HAP-1 (cell line): ENCODE results near the gene TRUB1.
"Not testable (repeated sequence)": the region's sequence is repeated elsewhere in the genome, so short reads cannot be mapped to it uniquely, and the experiment has no call there.

Source experiments
- DNase-seq, 2 experiments: peaks; one replicate each; pipeline ENCODE4 v3.0.0-alpha.2; 2016 to 2020; ENCODE audit warnings: low spot score in 2 of 2
- H3K27me3 ChIP-seq: fragments of 250-450 bp; sonication (Bioruptor Pico); 2 replicates; pipeline ENCODE4 v1.5.1; 2020; ENCODE audit warnings: low read depth, mild to moderate bottlenecking, moderate library complexity
- H3K36me3 ChIP-seq: fragments of 250-450 bp; sonication (Bioruptor Pico); replicated peaks from 2 replicates; pipeline ENCODE4 v1.5.1; 2020; ENCODE audit warnings: mild to moderate bottlenecking
- H3K4me1 ChIP-seq: fragments of 250-450 bp; sonication (Bioruptor Pico); 2 replicates; pipeline ENCODE4 v1.5.1; 2020; ENCODE audit warnings: mild to moderate bottlenecking
- H3K4me3 ChIP-seq: fragments of 250-450 bp; sonication (Bioruptor Pico); 2 replicates; pipeline ENCODE4 v1.5.1; 2020; ENCODE audit warnings: mild to moderate bottlenecking, moderate library complexity
- H3K9me3 ChIP-seq: fragments of 250-450 bp; sonication (Bioruptor Pico); 2 replicates; pipeline ENCODE4 v1.5.1; 2020; ENCODE audit warnings: mild to moderate bottlenecking, moderate library complexity
- in situ Hi-C: fragments of 300-500 bp; cut with MboI; formaldehyde crosslinking; loops from 3 replicates; pipeline ENCODE4 v1.14.3; 2020; ENCODE audit warnings: low sequenced_read_pairs, inconsistent platforms, mixed read lengths

Gene TRUB1

DNA sequence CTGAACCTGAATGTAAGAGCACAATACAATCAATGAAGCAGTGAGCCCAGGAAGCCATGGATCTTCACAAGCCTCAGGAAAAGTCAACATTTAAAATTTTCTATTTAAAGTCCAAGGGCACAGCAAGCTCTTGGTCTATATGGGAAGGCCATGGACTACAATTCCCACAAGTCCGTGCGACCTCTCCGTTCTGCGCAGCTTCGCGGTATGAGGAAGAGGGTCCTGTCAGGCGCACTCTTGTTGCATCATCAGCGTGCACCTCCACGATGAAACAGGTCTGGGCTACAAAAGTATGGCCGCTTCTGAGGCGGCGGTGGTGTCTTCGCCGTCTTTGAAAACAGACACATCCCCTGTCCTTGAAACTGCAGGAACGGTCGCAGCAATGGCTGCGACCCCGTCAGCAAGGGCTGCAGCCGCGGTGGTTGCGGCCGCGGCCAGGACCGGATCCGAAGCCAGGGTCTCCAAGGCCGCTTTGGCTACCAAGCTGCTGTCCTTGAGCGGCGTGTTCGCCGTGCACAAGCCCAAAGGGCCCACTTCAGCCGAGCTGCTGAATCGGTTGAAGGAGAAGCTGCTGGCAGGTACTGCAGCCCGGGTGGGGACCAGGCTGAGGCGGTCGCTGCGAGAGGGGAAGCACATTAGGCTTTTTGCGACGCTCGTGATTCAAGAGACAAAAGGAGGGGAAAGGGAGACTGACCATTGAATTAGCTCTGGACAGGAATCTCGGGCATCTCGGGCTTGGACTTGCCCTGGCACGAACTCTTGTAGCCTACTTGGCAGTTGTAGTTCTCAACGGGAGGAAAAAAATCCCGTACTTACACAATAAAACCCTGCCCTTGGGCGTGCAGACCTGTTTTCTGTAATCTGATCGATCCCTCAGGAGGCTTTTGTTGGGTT lies at the start of gene TRUB1:
TRUB1 (plus strand) TSS at position 234 of the 894 bp plus-strand sequence; CDS start at position 293, 59 bp downstream.
- Histone ChIP-seq H3K36me3 (peaks cover 6% of the 10 kb centered on the region), H3K4me3 (peak within 1 kb of the TSS; percentile 92), H3K27me3 (no peaks in the 10 kb centered on the region), H3K9me3 (no peaks in the 10 kb centered on the region), H3K4me1 (peaks cover 10% of the 10 kb centered on the region)
- in situ Hi-C loops, result no loop called here
- DNase-seq, result peak; percentile 91 to 93

DNA sequence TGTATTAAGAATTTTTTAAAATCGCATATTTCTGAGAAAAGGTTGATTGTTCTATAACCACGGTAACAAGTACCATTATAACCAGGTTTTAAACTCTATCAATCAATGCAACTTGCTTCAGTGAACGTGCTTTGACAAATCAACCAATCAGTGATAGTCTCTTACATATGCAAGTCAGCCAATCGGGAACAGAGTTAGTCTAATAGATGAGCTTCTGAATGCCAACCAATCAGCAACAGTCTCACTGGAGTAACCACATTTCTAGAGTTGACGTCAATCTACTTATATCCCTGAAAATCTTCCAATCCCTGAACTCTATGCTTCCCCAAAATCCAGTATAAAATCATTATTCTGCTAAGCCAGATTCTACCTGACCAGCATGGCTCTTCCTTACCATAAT lies 44.7 kb upstream of the TRUB1 start:
- in situ Hi-C loops, result loop anchor here (25.0 kb wide), 1 partner anchor 194 kb away; the partner anchor contains the start of gene ATRNL1
- Histone ChIP-seq H3K36me3 (no peaks in the 10 kb centered on the region), H3K4me3 (no peak overlapping the region), H3K9me3 (no peaks in the 10 kb centered on the region), H3K4me1 (peaks cover 10% of the 10 kb centered on the region), H3K27me3 (no peaks in the 10 kb centered on the region)
- DNase-seq, result no peak

DNA sequence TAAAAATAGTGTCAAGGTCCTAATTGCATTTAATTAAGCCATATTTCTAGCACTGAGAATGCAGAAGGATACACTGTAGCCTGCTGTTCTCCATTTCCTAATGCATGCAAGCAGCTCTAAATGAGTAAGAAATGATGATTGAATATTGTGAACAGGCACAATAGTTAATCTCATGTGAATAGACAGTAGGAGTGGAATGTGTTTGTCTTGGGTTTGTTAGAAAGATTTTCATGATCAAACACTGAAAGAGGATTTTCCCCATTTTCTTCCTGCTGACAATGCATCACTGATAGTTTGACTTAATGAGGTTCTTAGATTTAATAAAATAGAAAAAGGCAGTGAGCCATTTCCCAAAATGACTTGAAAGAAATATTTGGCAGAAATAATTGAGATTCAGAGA lies 43.1 kb upstream of the TRUB1 start:
- Histone ChIP-seq H3K4me1 (peaks cover 10% of the 10 kb centered on the region), H3K4me3 (no peak overlapping the region), H3K36me3 (no peaks in the 10 kb centered on the region), H3K9me3 (no peaks in the 10 kb centered on the region), H3K27me3 (no peaks in the 10 kb centered on the region)
- peak in 1 of 2 experiments; percentile 80 for DNase-seq
- in situ Hi-C loops, result loop anchor here (25.0 kb wide), 1 partner anchor 192 kb away; the partner anchor contains the start of gene ATRNL1

DNA sequence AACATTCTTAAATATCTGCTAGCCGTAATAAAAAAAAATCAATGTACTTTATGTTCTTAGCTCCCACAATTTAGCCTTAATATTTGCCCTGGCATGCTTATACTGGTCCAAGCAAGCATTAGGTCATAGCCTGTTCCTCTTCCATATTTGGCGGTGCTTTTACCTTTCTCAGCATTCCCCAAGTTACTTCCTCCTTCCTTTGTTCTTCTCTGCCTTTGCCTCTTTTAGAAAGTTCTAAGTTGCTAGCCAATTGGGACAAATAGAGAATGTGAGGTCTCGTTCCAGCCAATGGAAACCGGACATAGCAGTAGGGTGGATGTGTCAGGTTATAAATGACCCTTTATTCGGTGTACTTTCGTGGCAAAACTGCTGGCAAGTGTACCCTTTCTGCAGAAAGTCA lies 41.0 kb upstream of the TRUB1 start:
- DNase-seq, H3K36me3 ChIP-seq: not testable (repeated sequence)
- in situ Hi-C loops, result loop anchor here (25.0 kb wide), 1 partner anchor 190 kb away; the partner anchor contains the start of gene ATRNL1

DNA sequence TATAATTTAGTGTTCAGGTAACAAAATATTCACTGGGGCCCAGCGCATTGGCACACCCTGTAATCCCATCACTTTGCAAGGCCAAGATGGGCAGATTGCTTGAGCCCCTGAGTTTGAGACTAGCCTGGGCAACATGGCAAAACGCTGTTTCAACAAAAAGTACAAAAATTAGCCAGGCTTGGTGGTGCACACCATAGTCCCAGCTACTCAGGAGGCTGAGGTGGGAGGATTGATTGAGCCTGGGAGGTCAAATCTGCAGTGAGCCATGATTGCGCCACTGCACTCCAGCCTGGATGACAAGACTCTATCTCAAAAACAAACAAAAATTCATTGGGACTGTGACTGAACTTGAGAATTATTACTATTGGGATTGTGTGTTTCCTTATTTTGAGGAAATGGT lies 40.4 kb upstream of the TRUB1 start:
- H3K27me3 ChIP-seq, result no peaks in the 10 kb centered on the region
- in situ Hi-C loops, result loop anchor here (25.0 kb wide), 1 partner anchor 190 kb away; the partner anchor contains the start of gene ATRNL1
- DNase-seq, result no peak

More for the DNA sequence above, 41.0 kb upstream of the TRUB1 start:
- H3K9me3 ChIP-seq, H3K4me1 ChIP-seq, H3K4me3 ChIP-seq, H3K27me3 ChIP-seq: not testable (repeated sequence)

DNA sequence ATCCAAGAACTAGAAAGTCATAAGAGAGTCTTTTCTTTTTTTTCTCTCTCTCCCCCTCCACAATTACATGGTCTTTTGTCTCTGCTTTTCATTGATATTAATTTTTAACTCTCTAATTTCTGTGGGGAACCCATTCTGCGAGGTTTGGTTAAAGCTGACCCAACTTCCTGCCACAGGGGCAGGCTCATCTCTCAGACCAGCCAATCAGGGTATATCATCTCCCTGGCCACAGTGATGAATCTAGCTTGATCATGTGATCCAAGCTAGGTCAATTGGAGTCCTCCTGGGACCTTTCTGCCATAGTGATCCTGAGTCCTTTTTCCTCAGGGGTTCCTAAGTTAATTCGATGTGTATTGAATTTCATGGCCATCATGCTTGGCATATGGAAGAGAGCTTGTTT lies 38.0 kb upstream of the TRUB1 start:
- in situ Hi-C loops, result loop anchor here (25.0 kb wide), 1 partner anchor 187 kb away; the partner anchor contains the start of gene ATRNL1
- H3K27me3 ChIP-seq, result no peaks in the 10 kb centered on the region
- peaks cover 6% of the 10 kb centered on the region for H3K4me1 ChIP-seq
- no peaks in the 10 kb centered on the region for H3K9me3 ChIP-seq
- no peak for DNase-seq
- no peaks in the 10 kb centered on the region for H3K36me3 ChIP-seq
- no peak overlapping the region for H3K4me3 ChIP-seq

More for the DNA sequence above, 40.4 kb upstream of the TRUB1 start:
- no peak overlapping the region for H3K4me3 ChIP-seq
- peaks cover 10% of the 10 kb centered on the region for H3K4me1 ChIP-seq
- no peaks in the 10 kb centered on the region for H3K36me3 ChIP-seq
- no peaks in the 10 kb centered on the region for H3K9me3 ChIP-seq

DNA sequence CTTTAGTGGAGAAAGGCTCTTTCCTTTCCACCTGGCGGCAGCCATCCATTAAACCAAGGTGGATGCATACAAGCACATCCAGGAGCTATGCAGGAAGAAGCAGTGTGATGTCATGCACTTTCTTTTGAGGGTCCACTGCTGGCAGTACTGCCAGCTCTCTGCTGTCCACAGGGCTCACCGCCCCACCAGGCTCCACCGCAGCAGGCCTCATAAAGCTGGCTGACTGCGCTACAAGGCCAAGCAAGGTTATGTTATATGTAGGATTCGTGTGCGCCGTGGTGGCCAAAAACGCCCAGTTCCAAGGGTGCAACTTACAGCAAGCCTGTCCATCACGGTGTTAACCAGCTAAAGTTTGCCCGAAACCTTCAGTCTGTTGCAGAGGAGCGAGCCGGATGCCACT lies 37.3 kb upstream of the TRUB1 start:
- in situ Hi-C loops, result no loop called here
- DNase-seq, result no peak
- Histone ChIP-seq H3K36me3 (no peaks in the 10 kb centered on the region), H3K27me3 (no peaks in the 10 kb centered on the region), H3K4me1 (peaks cover 8% of the 10 kb centered on the region), H3K9me3 (no peaks in the 10 kb centered on the region), H3K4me3 (no peak overlapping the region)

DNA sequence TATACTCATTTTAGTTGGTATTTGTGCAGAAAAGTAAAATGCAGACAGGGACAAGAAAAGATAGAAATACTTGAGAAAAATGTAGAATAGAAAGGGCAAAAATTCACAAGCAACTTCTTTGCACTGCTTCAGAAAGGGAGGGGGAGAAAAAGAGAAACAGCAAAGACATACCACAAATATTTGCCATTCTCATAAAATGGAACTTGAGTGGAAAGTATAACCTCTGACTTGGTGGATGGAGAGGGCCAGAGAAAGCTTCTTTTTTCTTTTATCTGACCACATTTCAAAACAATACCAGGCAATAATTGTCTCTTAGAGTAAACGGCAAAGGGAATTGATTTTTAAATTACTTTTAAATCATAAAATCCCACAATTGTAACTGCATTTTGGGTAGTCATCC lies 35.8 kb upstream of the TRUB1 start:
- peak in 1 of 2 experiments; percentile 24 for DNase-seq
- Histone ChIP-seq H3K4me1 (peaks cover 11% of the 10 kb centered on the region), H3K27me3 (no peaks in the 10 kb centered on the region; the same call in 1 of the 2 replicates), H3K36me3 (no peaks in the 10 kb centered on the region), H3K4me3 (no peak overlapping the region), H3K9me3 (no peaks in the 10 kb centered on the region)
- in situ Hi-C loops, result no loop called here

DNA sequence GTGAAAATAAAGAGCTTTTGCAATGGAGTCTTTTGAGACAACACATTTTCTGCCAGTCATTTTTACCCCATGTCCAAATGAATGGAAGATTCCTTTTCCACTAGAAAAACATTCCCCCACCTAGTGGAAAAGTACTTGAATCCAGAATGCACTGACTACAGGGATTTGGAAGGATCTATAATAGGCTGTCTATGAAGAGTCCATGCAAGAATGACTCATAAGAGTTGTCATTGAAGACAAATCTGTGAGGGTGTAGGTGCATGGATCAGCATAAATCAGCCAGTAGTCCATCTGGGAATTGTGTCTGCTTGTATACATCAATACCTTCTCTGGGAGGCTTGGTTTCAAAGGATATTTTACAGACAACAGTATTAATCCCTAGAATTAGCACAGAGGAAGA lies 32.5 kb upstream of the TRUB1 start:
- no peaks in the 10 kb centered on the region for H3K36me3 ChIP-seq
- peak in 1 of 2 experiments; percentile 49 for DNase-seq
- in situ Hi-C loops, result no loop called here
- no peaks in the 10 kb centered on the region for H3K9me3 ChIP-seq
- no peaks in the 10 kb centered on the region; the same call in 1 of the 2 replicates for H3K27me3 ChIP-seq
- H3K4me1 ChIP-seq, result peaks cover 11% of the 10 kb centered on the region
- no peak overlapping the region for H3K4me3 ChIP-seq

DNA sequence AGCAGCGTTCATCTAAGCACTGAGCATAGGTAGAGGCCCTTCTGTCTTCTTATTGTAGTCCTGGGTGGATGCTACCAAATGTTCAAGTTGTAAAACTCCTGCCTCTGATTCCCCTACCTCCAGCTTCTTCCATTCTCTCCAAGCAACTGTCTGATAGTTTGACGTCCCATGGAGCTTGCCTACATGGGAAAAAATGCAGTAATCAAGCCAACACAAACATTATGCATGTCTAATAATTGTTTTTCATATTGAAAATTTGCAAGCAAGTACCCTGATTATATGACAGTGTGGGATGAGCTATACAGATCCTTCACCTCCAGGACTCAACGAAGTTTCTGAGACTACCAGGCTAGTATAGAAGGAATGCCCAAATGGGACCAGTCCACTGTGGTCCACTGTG lies 31.0 kb upstream of the TRUB1 start:
- Histone ChIP-seq H3K9me3 (no peaks in the 10 kb centered on the region), H3K4me1 (peaks cover 11% of the 10 kb centered on the region), H3K36me3 (no peaks in the 10 kb centered on the region), H3K27me3 (no peaks in the 10 kb centered on the region; the same call in 1 of the 2 replicates), H3K4me3 (no peak overlapping the region)
- no peak for DNase-seq
- in situ Hi-C loops, result no loop called here

DNA sequence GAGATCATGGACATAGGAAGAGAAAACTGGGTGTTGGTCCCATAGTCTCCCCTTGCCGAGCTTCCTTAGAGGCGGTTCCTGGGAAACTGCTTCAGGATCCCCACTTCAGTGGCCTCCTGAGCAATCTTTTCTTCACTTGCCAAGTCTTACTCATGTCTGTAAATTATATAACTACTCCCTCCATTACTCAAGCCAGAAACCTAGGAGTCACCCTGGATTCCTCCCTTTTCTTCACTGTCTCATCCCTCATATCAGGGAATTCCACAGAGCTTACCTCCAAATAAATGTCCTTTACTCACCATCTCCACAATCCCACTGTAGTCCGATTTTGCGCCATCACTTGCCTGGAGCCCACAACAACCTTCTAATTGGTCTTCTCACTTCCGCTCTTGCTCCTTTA lies 29.1 kb upstream of the TRUB1 start:
- peaks cover 11% of the 10 kb centered on the region for H3K4me1 ChIP-seq
- H3K4me3 ChIP-seq, result no peak overlapping the region
- DNase-seq, result no peak
- H3K36me3 ChIP-seq, result no peaks in the 10 kb centered on the region
- H3K9me3 ChIP-seq, result no peaks in the 10 kb centered on the region
- in situ Hi-C loops, result no loop called here
- H3K27me3 ChIP-seq, result no peaks in the 10 kb centered on the region; the same call in 1 of the 2 replicates

DNA sequence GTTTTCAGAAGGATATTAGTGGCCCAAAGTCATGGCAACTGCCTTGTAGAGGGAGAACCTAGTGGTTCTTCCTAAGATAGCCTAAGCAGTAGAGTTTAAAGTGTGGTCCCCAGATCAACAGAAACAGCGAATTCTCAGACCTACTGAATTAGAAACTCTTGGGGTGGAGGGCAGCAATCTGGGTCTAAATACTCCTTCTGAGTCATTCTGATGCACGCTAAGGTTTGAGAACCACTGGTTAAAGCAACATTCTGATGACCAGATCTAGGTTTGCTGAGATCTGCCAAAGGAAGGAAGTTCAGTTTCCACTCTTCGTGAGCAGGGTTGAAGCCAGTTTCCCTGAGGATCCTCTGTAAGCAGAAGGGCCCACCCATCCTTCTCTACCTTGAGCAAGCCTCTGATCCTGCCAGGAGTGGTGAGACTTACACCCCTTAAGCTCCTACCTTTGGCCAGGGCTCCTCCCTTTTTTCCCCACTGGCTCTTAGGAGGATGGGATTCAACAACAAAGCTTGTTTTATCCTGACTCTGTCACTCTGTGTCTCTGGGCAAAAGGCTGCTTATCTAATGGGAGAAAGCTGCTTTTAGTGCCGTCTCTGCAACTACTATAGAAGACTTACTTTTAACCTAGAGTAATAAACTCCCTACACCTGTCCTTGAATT lies 26.8 kb upstream of the TRUB1 start:
- Histone ChIP-seq H3K36me3 (no peaks in the 10 kb centered on the region), H3K27me3 (no peaks in the 10 kb centered on the region; the same call in 1 of the 2 replicates), H3K4me3 (no peak overlapping the region), H3K4me1 (no peaks in the 10 kb centered on the region), H3K9me3 (no peaks in the 10 kb centered on the region)
- DNase-seq, result no peak
- in situ Hi-C loops, result no loop called here

DNA sequence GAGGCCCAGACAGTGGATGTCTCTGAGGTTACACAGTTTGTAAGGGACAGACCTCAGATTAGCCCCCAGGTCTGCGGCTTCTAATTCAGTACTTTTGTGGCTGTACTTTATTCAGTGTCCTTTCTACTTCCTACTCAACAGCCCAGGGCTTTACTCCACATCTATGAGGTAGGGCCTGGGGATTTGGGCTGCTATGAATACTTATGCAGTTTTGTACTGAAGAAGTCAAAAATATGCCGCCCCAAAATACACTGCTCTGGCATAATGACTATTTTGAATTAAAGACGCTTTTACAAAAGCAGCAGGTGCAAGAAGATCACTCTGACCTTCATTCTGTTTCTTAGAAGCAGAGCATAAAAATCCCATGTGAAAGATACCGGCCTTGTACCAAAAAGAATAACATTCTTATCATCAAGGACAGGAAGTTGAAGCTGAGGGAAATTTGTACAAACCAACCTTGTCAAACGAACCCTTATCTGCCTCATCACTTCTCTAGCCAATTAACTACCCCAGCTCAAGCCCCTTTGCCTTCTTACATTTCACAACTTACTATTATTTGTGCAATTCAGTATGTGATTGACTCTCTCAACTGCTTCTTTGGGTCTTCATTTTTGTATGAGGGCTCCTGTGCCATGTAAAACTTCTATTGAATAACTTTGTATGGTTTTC lies 26.1 kb upstream of the TRUB1 start:
- Histone ChIP-seq H3K9me3 (no peaks in the 10 kb centered on the region), H3K27me3 (no peaks in the 10 kb centered on the region; the same call in 1 of the 2 replicates), H3K4me1 (no peaks in the 10 kb centered on the region), H3K4me3 (no peak overlapping the region), H3K36me3 (no peaks in the 10 kb centered on the region)
- no peak for DNase-seq
- in situ Hi-C loops, result no loop called here
